HG03558 (cell line): Measurements from ENCODE around the gene SHH.
"Not testable (repeated sequence)": the region's sequence is repeated elsewhere in the genome, so short reads cannot be mapped to it uniquely, and the experiment has no call there.

Experiments used
- ATAC-seq: cut with Tn5 transposase; IDR thresholded peaks from one replicate; pipeline ENCODE4 v1.9.1; 2021; ENCODE audit warnings: moderate number of reproducible peaks; ENCODE audit not compliant: unreplicated experiment; ENCODE audit errors: extremely low read depth

SHH gene

GRCh38 chr7:155843426-155844018, 31.3 kb upstream of the SHH start:
- no peak for ATAC-seq

GRCh38 chr7:155842496-155843265, 30.4 kb upstream of the SHH start:
- ATAC-seq, result no peak

- no peak for ATAC-seq
Measured at GRCh38 chr7:155840909-155841308, 28.6 kb upstream of the SHH start.

- ATAC-seq, result no peak
Measured at GRCh38 chr7:155840262-155840885, 28.1 kb upstream of the SHH start.

GRCh38 chr7:155839461-155839860, 27.2 kb upstream of the SHH start:
- no peak for ATAC-seq

GRCh38 chr7:155838312-155838711, 26.0 kb upstream of the SHH start:
- ATAC-seq, result not testable (repeated sequence)

GRCh38 chr7:155837126-155837479, 24.8 kb upstream of the SHH start:
- ATAC-seq, result no peak

GRCh38 chr7:155836216-155837125, 24.2 kb upstream of the SHH start:
- ATAC-seq, result no peak

- no peak for ATAC-seq
Measured at GRCh38 chr7:155835446-155836215, 23.4 kb upstream of the SHH start.

GRCh38 chr7:155834486-155835048, 22.3 kb upstream of the SHH start:
- ATAC-seq, result no peak

GRCh38 chr7:155833651-155834050, 21.4 kb upstream of the SHH start:
- ATAC-seq, result no peak

- no peak for ATAC-seq
Measured at GRCh38 chr7:155832581-155832981, 20.3 kb upstream of the SHH start.

- ATAC-seq, result no peak
Measured at GRCh38 chr7:155831807-155832524, 19.7 kb upstream of the SHH start.

- no peak for ATAC-seq
Measured at GRCh38 chr7:155830961-155831806, 18.9 kb upstream of the SHH start.

GRCh38 chr7:155829796-155830470, 17.7 kb upstream of the SHH start:
- no peak for ATAC-seq

GRCh38 chr7:155825336-155825735, 13.1 kb upstream of the SHH start:
- no peak for ATAC-seq

GRCh38 chr7:155824227-155824886, 12.1 kb upstream of the SHH start:
- no peak for ATAC-seq
